Neural progenitor cell (in vitro differentiated cells): Measurements from ENCODE around the gene MTHFD2L.

Experiments used
- CTCF ChIP-seq: fragments of 200-600 bp; sonication (generic); IDR thresholded peaks from 2 replicates; pipeline ENCODE4 v1.5.1; 2017; ENCODE audit warnings: antibody characterized with exemption, mild to moderate bottlenecking
- EZH2 ChIP-seq: fragments of 200-600 bp; sonication (generic); IDR thresholded peaks from 2 replicates; pipeline ENCODE4 v1.6.1; 2017; ENCODE audit warnings: antibody characterized with exemption, mild to moderate bottlenecking, moderate library complexity
- EZH2phosphoT487 ChIP-seq: fragments of 200-600 bp; sonication (generic); IDR thresholded peaks from 2 replicates; pipeline ENCODE4 v1.6.1; 2017; ENCODE audit warnings: antibody characterized with exemption

GRCh38 chr4:74330295-74330750 lies 172.4 kb downstream of the MTHFD2L start:
- TF ChIP-seq CTCF (no peak), EZH2phosphoT487 (no peak), EZH2 (no peak)
